Fibroblast of lung (primary cell): ENCODE data around the gene TEX2.

ENCODE experiments used
- CTCF ChIP-seq, 2 donors: IDR thresholded peaks in 1 of 2; conservative IDR thresholded peaks in 1 of 2; 1 replicate in 1 of 2; 2 replicates in 1 of 2; pipeline ENCODE4 v1.5.1; 2011 to 2012; ENCODE audit warnings: low read length in 2 of 2, control low read depth in 1 of 2, inconsistent platforms in 1 of 2, low read depth in 1 of 2, mild to moderate bottlenecking in 1 of 2
- EZH2 ChIP-seq: IDR thresholded peaks from 2 replicates; pipeline ENCODE4 v1.5.1; 2012; ENCODE audit warnings: low read length, control low read depth, mild to moderate bottlenecking; ENCODE audit errors: missing control alignments

DNA sequence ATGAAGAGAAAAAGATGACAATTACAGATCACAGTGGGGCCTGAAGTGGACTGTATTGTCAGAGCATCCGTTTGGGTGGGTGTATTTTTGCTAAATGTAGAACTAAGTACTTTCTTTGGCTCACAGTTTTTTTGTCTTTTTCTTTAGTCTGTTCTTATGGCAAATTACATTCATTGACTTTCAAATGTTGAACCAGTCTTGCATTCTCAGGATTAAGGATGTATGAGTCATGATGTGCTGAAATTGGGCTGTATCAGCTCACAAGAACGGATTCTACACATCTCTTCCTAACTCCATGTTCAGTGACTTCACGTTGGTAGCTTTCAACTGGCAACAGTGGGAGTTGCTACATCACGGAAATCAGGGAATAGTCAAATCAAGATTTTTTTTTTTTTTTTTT lies 66.5 kb downstream of the TEX2 start:
- no peak for TF ChIP-seq CTCF (conservative IDR thresholded peaks at IDR 0.05 in 1 of 2, IDR thresholded peaks at IDR 0.05 in 1 of 2; ENCODE audit: low read depth in 1 of 2, low read length in 2 of 2)
- TF ChIP-seq EZH2 = no peak
